Measurements from ENCODE around the gene SPDYE4. TPM values are rescaled to one million over a fixed set of nuclear protein-coding genes. Genes with fewer than 3 reads are reported as not detected.
"Not testable (repeated sequence)": the region's sequence is repeated elsewhere in the genome, so short reads cannot be mapped to it uniquely, and the experiment has no call there.

SPDYE4 gene
- polyA plus RNA-seq (2012; ENCODE audit: missing spikeins), result not detected

- FAIRE-seq (no peak), DNase-seq (ENCODE audit: insufficient read length) (no peak)
- TF ChIP-seq TAF1 (IDR thresholded peaks at IDR 0.05; ENCODE audit: borderline replicate concordance, low read depth, low read length) (no peak), POLR2AphosphoS5 (IDR thresholded peaks at IDR 0.05; ENCODE audit: low read depth, low read length) (no peak), POLR2A (IDR thresholded peaks at IDR 0.05; ENCODE audit: low read depth, low read length) (no peak)
Observed at GRCh38 chr17:8758137-8758596, at the start of gene SPDYE4. TSS of gene SPDYE4 (minus strand) at chr17:8758546. CDS start at chr17:8758382, 164 bp downstream.

DNA sequence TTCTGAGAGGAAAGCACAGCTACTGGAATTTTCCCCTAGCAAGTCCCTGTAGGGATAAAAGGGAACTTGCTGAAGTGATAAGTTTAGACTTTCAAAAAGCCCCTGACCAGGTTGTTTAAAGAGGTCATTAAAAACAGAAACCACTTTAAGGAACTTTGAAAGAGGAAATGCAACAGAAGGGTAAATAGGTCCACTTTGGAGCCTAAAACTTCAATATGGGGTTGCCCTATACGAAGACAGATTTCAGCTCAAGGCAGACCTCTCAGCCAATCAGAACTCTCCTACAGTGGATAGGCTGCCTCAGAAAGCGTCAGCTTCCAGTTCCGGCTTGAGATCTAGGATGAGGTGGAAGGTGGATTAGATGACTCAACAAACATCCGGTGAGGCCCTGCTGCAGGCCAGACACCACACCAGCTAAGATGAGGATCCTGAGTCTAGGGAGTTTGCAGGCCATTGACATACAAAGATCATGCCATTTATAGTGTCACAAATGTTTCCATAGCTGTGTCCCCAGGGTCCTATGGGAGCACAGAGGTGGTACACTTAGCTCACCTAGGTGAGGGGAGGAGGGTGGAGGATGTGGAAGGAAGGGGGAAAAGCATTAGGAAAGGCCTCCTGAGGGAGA is 48.7 kb upstream of the SPDYE4 start:
- no peak for TF ChIP-seq TAF1 (IDR thresholded peaks at IDR 0.05; ENCODE audit: borderline replicate concordance, low read depth, low read length)
- peak; percentile 78 for TF ChIP-seq POLR2AphosphoS5 (IDR thresholded peaks at IDR 0.05; ENCODE audit: low read depth, low read length)
- peak; percentile 58 for TF ChIP-seq POLR2A (IDR thresholded peaks at IDR 0.05; ENCODE audit: low read depth, low read length)
- DNase-seq (ENCODE audit: insufficient read length) (peak; percentile 67), FAIRE-seq (peak; percentile 100)

GRCh38 chr17:8806253-8806925 is 48.0 kb upstream of the SPDYE4 start:
- TF ChIP-seq TAF1 (IDR thresholded peaks at IDR 0.05; ENCODE audit: borderline replicate concordance, low read depth, low read length) (no peak), POLR2AphosphoS5 (IDR thresholded peaks at IDR 0.05; ENCODE audit: low read depth, low read length) (0 out of 2 replicates have a peak, but pooled peaks have one; percentile 18), POLR2A (IDR thresholded peaks at IDR 0.05; ENCODE audit: low read depth, low read length) (no peak)
- FAIRE-seq, result no peak
- no peak for DNase-seq (ENCODE audit: insufficient read length)

GRCh38 chr17:8805396-8805795 is 47.0 kb upstream of the SPDYE4 start:
- not testable (repeated sequence) for DNase-seq (ENCODE audit: insufficient read length); FAIRE-seq

DNA sequence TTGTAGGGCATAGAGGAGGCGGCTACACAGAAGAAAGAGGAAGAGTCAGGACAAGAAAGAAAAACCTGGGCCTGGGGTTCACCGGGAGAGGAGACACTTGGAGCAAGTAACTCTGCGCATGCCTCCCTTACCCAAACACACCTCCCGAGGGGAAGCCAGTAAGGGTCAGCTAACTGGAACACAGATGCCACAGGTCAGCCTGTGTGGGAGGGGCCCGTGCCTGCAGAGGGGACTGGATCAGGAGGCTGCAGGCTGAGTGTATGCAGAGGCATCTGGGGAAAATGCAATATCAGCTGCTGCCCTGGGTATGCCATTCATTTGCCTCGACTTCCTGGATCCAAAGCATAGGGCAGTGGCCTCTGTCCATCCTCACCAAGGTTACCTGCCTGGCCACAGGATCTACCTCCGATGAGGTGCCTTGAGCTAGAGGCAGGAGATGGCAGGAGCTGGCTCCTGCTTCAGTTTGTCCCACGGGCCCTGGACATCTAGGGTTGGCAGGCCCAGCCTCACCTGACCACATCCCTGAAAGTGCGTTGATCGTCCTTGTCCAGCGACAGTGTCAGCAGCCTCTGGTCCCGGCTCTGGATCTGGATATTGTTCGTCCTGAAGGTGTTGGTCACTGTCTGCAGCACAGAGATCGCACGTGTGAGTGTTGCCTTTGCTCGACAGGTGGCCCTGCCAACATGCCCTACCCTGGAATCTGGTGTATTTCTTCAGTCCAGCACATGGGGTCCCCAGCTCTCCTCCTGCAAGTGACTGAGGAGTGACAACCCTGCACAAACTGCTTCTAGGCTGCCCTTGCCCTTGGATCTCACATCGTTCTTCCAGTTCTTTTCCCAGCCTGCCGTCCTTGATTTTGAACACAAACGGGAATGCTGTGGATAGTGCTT is 45.4 kb upstream of the SPDYE4 start:
- no peak for FAIRE-seq
- TF ChIP-seq POLR2A (IDR thresholded peaks at IDR 0.05; ENCODE audit: low read depth, low read length) (no peak), TAF1 (IDR thresholded peaks at IDR 0.05; ENCODE audit: borderline replicate concordance, low read depth, low read length) (no peak), POLR2AphosphoS5 (IDR thresholded peaks at IDR 0.05; ENCODE audit: low read depth, low read length) (peak; percentile 40)
- no peak for DNase-seq (ENCODE audit: insufficient read length)

DNA sequence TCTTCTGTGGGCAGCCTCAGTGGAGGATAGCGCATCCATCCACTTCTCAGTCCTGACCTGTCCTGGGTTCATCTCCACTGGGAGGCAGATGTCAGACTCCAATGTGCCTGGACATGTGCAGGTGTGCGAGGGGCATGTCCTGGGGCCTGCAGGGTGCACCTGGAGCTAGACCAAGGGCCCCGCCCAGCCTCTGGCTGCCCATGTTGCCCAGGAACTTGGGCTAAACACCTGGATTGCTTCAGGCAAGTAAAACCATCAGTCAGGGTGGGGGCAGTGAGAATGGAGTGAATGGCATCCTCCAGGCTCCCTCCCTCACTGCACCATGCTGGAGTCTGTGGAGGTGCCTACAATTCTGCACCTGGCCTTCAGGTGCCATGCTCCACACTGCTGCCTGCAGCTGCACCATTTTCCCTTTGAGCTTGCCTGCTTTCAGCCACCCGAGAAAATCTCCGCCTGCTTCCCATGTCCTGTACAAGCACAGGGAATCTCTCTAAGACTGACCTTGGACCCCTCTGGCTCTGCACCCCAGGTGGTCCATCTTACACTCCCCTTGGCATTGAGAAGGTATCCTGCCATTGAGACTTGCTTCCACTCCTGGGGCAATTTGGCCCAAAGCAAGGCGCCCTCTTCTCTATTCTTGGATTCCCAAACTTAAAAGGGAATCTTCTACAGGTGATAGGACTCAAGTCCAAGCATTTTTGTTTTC is 42.9 kb upstream of the SPDYE4 start:
- peak; percentile 59 for TF ChIP-seq POLR2AphosphoS5 (IDR thresholded peaks at IDR 0.05; ENCODE audit: low read depth, low read length)
- no peak for TF ChIP-seq POLR2A (IDR thresholded peaks at IDR 0.05; ENCODE audit: low read depth, low read length)
- DNase-seq (ENCODE audit: insufficient read length), result no peak
- FAIRE-seq, result no peak

DNA sequence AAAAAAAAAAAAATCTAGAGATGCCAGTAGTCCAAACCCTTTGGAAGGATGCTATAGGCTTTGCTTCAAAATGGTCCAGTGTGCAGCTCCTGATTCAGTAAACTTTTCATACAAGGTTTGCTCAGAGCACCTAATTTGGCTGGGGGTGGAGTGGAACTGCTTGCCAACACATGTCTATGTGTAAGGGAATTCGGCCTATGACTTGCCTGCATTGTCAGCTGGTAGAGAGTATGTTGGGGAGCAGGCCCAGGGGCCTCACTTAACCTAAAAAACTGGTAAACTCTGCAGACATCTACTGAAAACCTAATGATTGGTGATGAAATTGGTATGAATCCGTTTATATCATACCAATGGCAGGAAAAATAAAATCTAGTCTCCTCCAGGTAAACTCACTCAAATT is 42.3 kb upstream of the SPDYE4 start:
- DNase-seq (ENCODE audit: insufficient read length), result no peak
- TF ChIP-seq TAF1 (IDR thresholded peaks at IDR 0.05; ENCODE audit: borderline replicate concordance, low read depth, low read length) (no peak), POLR2AphosphoS5 (IDR thresholded peaks at IDR 0.05; ENCODE audit: low read depth, low read length) (no peak), POLR2A (IDR thresholded peaks at IDR 0.05; ENCODE audit: low read depth, low read length) (no peak)
- no peak for FAIRE-seq

GRCh38 chr17:8799570-8800212 is 41.3 kb upstream of the SPDYE4 start:
- peak; percentile 74 for FAIRE-seq

GRCh38 chr17:8798846-8799569 is 40.7 kb upstream of the SPDYE4 start, which contains the start of gene MFSD6L:
TSS of gene MFSD6L (minus strand) at chr17:8799365. CDS start at chr17:8799120, 245 bp downstream.
- no peak for TF ChIP-seq POLR2A (IDR thresholded peaks at IDR 0.05; ENCODE audit: low read depth, low read length)
- no peak; the same call in 1 of the 2 replicates for TF ChIP-seq POLR2AphosphoS5 (IDR thresholded peaks at IDR 0.05; ENCODE audit: low read depth, low read length)
- FAIRE-seq (no peak), DNase-seq (ENCODE audit: insufficient read length) (no peak)

More at GRCh38 chr17:8799570-8800212, 41.3 kb upstream of the SPDYE4 start:
- TF ChIP-seq POLR2AphosphoS5 (IDR thresholded peaks at IDR 0.05; ENCODE audit: low read depth, low read length) (peak; percentile 65; the same call in 1 of the 2 replicates), TAF1 (IDR thresholded peaks at IDR 0.05; ENCODE audit: borderline replicate concordance, low read depth, low read length) (no peak), POLR2A (IDR thresholded peaks at IDR 0.05; ENCODE audit: low read depth, low read length) (peak; percentile 3)
- no peak for DNase-seq (ENCODE audit: insufficient read length)

Measured in GM12892 (cell line).